HG03280 (cell line): ENCODE measurements around the gene GREB1L.
"Not testable (repeated sequence)": the region's sequence is repeated elsewhere in the genome, so short reads cannot be mapped to it uniquely, and the experiment has no call there.

Experiments
- ATAC-seq: cut with Tn5 transposase; IDR thresholded peaks from one replicate; pipeline ENCODE4 v1.9.1; 2021; ENCODE audit warnings: mild to moderate bottlenecking, moderate library complexity; ENCODE audit not compliant: unreplicated experiment

Gene GREB1L

DNA sequence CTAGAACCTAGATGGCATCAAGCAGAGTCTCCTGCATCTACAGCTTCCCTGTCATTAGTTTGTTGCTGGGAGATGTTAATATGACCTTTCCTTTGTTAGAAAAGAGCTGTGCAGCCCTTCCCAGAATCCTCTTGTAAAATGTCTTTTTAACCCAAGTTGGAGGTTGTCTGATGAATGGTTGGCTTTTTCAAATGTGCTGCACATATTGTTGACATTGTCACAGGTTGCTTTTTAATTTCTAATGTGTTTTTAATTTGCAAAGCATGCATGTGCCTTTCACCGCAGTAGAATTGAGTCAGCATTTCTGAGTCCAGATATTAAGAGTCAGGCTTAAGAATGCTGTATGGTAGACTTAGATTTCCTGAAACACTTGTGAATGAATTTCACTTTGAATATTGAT lies 120.8 kb downstream of the GREB1L start:
- no peak for ATAC-seq

DNA sequence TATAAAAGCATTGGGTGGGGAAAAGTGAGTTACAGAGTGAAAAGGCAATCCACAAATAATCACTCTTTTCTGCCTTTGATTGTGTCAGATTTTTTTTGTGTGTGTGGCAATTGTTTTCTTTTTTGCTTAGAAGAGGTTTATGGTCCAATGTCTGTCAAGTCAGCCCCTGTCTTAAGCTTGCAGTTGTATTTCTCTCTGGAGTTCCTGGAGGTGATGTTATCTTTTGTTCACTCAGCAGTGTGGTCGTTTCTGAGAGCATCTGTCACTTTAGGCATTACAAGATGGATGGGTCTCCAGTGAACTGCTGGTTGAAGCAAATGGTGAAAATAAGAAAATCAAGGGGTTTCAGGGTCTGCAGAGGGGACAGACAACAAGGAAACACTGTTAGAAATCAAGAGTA lies 121.3 kb downstream of the GREB1L start:
- ATAC-seq, result no peak

DNA sequence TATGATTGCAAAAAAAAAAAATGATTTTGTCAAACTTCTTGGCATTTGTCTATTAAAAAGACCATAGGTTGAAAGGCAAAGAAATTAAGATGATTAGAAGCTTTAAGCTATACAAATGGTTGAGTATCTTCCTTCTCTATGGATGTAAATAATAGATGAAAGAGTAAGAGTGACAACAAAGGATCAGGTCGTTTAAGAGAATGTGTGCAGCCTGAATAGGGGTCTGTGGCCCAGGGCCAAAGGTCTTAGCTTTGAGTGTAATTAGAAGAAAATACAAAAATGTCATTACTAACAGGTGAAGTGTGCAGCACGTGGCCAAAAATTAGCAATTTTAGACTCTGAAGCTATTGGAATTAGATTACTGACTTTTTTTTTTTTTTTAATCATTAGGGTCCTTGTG lies 122.4 kb downstream of the GREB1L start:
- ATAC-seq, result no peak

DNA sequence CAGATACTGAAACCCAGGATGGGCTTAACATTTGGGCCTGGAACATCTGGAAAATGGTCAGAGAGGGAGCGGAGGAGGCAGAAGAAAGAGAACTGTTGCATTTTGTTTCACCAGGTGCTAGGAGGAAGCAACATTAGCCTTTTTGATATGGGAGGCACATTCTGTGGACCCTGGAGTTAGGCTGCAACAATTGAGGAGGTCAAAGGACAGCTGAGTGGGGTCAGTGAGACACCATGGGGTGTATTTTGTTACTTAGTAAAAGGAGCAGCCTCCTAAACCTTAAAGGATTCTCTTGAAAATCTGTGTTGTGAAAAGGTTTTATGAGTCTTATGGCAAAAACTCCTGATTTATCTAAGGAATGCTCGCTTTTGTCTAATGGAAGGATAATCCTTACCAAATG lies 124.9 kb downstream of the GREB1L start:
- ATAC-seq, result no peak

DNA sequence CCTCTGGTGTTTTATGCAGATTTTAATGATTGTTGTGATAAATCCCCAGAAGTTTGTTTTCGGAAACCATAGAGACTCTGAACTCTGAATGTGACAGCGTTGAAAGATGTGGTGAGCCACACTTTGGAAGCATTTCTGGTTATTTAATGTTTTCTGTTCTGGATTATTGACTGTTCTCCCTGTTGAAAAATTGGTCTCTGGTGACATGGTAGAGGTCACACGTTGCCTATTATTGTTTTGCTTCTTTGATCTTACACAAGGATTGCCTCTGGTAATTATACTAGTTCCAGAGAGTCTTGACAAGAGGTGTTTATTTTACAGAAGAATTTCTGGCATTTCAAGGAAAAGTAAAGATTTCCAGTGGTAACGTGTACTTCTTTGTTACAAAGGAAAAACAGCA lies 127.1 kb downstream of the GREB1L start:
- ATAC-seq, result no peak

DNA sequence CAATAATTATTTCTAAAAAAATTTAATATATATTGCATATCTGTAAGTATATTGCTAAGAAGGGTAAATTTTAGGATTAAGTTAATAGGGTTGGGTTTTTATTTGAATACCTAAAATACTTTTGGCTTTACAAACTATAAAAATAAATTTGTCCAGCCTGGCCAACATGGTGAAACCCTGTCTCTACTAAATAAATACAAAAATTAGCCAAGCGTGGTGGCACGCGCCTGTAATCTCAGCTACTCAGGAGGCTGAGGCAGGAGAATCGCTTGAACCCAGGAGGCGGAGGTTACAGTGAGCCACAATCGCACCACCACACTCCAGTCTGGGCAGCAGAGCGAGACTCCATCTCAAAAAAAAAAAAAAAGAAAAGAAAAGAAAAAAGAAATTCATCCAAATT lies 127.6 kb downstream of the GREB1L start:
- not testable (repeated sequence) for ATAC-seq

DNA sequence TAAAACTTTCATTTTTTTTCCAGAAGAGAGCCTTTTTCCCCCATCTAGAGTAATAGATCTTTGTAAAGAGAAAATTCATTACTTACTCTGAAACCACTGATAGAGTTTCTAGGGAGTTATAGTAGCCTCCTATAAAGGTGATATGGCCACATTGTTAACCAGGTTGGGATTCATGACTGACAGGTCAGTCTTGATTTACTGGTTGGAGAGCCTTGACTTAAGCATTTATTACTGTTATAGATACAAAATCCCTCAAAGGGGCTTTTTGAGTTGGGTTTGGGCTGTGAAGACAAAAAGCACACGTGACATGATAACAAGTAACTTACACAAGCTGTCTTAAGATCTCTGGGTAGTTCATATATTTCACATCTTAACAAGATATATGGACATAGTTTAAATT lies 141.0 kb downstream of the GREB1L start:
- ATAC-seq, result no peak

DNA sequence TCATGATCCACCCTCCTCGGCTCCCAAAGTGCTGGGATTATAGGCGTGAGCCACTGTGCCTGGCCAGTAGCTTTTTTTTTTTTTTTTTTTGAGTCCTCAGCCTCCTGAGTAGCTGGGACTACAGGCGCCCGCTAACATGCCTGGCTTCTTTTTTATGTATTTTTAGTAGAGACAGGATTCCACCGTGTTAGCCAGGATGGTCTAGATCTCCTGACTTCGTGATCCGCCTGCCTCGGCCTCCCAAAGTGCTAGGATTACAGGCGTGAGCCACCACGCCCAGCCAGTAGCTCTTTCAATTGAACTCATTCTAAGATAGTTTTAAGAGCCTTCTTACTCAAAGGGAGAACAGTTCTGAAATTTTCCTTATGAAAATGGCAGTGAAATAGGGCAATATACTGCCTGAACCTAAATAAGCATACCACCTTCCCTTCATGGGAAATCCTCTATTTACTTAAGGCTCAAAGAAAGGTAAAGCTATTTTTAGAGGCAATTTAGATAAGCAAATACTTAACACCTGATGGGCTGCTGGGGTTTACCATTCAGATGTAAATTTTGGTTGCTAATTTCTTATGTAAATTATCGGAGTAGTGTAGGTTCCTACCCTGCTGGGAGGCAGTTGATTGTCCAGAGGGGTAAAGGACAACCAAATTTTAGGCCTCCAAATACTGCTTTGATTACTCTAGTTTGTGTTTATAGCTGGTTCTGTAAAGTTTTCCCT lies 144.7 kb downstream of the GREB1L start:
- ATAC-seq, result no peak

DNA sequence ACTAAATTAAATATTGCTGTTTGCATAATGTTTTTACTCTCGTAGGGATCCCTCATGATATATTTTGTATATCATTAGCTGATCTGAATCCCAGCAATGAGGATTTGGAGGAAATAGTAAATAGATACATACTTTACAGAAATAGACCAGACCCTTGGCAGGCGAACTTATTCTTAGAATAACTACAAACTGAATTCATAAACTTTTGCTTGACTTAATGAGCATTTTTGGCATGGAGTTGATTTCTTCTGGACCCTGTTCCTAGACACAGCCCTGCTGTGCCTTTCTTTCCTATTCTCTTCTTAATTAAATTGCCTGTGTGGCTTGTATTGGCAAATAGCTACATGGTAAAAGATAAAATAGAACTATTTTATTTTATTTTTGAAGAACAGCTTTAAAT lies 145.9 kb downstream of the GREB1L start:
- ATAC-seq, result no peak

DNA sequence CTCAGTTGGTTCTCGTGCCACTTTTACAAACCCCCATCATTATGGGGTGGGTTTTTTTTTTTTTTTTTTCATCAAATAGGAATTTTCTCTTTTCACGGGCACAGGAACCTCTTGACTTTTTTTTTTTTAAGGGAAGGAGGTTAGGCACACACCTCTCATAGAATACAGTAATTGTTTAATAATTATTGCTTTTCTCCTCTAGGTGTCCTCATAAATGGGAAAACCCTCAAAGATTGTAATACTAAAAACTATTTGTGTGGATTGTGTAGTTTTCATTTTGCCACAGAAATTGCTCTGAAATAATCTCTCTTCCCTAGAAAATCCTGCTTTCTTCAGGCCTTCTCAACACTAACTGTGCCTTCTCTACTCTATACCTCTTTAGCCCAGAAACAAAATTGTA lies 147.3 kb downstream of the GREB1L start:
- ATAC-seq, result no peak

DNA sequence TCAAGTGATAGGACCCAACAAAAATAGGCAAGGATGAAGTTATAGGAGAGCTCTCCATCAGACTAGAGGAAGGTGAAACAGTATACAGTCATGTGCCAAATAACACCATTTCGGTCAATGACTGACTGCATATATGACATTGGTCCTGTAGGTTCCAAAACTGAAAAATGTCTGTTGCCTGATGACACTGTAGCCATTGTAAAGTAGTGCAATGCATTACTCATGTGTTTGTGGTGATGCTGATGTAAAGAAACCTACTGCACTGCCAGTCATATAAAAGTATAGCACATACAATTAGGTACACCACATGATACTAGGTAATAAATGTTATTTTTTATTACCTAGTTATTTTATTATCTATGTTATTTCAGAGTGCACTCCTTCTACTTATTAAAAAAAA lies 147.9 kb downstream of the GREB1L start:
- no peak for ATAC-seq

DNA sequence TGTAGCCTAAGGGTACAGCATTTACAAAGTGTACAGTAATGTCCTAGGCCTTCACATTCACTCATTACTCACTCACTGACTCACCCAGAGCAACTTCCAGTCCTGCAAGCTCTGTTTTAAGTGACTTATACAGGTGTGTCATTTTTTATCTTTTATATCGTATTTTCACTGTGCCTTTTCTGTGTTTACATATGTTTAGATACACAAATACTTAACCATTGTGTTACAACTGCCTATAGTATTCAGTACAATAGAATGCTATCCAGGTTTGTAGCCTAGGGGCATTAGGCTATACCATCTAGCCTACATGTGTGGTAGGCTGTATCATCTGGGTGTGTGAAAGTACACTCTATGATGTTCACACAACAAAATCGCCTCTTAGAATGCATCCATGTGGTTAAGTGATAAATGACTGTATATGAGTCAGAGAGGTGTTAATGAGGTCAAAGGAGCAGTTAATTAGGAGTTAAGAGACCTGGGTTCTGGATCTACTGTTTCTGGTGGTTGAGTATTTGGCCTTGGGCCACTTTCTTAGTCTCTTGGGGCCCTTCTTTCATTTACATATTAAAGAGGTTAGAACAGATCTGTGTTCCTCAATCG lies 149.1 kb downstream of the GREB1L start:
- no peak for ATAC-seq

DNA sequence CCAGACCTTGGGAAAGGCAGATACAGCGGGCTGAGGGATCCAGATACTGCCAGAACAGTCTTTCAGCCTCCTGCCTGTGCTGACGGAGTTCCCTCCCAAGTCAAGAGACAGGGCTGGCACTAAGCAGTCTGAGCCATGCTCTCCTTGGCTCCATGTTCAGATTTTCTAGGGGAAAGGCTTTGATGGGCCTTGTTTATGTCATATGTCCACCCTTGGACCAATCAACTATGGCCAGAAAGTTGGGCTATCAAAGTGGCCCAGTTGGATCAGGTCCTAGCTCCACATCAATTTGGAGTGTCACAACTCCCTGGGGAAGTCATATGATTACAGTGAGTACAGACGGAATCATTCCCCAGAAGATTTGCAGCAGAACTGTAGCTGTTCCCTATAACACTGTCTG lies 152.0 kb downstream of the GREB1L start:
- ATAC-seq, result no peak

DNA sequence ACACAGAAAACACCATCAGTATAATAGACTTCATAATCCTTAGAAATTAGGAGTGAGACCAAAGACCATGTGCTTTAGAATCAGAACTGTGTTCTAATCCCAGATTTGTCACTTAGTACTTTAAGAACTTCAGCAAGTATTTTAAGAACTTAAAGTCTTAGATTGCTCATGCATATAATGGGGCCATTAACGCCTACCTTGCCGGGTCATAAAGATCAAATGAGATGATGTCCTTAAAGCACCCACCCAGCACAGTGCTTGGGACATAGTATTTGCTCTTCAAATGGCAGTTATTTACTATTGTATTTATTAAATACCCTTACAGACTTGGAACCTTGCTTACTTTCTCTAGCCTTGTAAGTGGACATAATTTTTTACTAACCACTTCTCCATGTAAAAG lies 156.1 kb downstream of the GREB1L start:
- no peak for ATAC-seq

DNA sequence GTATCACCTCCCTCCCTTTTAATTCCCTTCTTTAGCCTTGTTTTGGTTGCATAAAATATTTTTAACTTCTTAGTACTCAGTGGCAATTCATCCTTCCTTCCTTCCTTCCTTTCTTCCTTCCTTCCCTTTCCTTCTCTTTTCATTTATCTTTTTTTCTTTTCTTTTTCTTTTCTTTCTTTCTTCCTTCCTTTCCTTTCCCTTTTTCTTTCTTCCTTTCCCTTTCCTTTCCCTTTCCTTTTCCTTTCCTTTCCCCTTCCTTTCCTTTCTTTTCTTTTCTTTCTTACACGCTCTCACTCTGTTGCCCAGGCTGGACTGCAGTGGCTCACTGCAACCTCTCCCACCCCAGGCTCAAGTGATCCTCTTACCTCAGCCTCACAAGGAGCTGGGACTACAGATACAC lies 160.2 kb downstream of the GREB1L start:
- ATAC-seq, result no peak

DNA sequence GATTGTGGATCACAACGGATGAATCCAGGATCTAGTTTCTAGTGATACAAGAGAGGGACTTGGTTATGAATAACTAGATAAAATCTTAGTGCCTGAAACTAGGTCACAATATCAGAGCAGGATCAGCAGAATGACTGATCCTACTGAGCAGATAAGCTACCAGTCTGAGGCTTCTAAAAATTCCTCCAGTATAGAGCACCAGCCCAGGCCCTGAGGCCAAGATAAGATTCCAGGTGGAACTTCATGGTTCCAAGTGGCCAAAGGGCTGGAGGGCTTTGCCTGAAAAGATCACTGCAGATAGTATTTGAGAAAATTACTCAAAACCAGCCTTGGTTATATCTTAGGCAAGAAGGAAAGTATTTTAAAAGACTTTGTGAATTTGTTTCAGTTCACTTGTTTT lies 162.4 kb downstream of the GREB1L start:
- ATAC-seq, result no peak

DNA sequence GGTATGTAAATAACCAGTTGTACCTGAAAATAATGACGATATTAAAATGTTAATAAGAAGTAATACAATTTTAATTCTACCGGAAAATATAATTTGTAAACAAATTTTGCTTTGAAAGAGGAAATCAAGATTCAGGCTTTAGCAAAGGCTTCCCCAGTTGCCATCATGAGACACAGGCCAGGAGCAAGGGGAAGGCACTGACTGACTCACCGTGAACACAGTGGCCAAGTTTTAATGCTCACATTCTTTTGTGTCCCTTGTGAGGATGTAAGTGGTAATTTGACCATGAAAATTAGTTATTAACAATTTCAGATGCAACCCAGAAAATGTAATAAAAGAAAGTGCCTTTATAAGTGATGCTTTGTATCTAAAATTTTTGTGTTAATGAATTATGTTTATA lies 164.1 kb downstream of the GREB1L start:
- ATAC-seq, result no peak

DNA sequence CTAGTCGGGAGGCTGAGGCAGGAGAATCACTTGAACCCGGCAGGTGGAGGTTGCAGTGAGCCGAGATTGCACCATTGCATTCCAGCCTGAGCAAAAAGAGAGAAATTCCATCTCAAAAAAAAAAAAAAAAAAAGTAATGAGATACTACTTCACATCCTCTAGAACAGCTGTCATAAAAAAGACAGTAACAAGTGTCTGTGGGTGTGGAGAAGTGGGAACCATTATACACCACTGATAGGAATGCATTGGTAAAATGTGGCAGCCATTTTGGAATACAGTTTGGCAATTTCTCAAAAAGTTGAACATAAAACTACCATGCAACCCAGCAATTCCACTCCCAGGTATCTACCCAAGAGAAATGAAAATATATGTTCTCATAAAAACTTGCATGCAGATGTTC lies 166.6 kb downstream of the GREB1L start:
- ATAC-seq, result no peak

DNA sequence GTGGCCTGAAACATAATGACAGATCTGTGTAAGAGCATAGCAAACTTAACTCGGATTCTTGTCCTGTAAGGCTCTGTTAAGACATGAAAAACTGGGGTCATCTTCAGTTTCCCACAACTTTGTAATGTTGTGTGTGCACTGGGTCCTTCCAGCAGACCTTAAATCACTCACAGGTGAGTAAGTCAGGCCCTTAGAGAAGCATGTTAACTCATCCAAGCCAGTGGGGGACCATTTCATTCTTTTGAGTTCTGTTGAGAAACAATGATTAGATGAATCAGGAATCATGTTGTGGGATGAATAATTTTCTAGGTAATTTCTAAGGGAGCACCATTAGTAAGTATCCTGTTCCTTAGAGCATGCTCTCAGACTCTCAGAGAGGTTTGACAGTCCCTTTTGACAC lies 191.4 kb downstream of the GREB1L start:
- no peak for ATAC-seq

DNA sequence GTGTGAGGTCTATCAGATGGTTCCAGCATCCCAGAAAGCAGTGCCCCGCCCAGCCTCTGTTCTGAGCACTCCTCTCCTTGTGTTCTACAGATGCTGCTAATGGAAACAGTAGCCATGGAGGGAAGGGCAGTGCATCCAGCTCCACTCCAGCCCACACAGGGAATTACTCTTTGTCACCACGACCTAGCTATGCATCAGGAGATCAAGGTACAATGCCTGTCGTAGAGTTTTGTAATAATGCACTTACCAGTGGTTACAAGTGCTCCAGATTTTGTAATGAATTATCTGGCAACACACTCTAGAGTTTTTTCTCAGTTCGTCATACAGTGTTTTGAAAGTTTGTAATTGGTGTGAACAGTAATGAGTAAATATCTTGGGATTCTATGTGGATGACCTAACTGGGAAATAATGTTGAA lies 197.4 kb downstream of the GREB1L start:
- no peak for ATAC-seq

DNA sequence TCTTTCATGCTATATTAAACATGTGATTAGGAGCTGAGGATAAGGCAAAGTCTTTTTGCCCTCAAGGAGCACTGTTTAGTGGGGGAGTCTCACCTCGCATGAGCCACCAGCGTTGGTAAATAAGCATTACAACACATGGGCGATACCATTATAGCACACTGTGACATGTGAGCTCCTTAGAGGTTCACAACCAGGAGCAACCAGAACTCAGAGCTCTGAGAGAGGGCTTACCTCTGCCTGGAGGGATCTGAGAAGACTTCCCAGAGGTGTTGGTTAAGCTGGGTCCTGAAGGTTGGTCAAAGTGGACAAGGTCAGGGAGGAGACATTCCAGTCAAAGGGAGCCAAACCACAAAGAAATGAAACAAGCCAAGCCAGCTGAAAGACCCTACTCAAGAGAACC lies 199.6 kb downstream of the GREB1L start:
- ATAC-seq, result no peak

DNA sequence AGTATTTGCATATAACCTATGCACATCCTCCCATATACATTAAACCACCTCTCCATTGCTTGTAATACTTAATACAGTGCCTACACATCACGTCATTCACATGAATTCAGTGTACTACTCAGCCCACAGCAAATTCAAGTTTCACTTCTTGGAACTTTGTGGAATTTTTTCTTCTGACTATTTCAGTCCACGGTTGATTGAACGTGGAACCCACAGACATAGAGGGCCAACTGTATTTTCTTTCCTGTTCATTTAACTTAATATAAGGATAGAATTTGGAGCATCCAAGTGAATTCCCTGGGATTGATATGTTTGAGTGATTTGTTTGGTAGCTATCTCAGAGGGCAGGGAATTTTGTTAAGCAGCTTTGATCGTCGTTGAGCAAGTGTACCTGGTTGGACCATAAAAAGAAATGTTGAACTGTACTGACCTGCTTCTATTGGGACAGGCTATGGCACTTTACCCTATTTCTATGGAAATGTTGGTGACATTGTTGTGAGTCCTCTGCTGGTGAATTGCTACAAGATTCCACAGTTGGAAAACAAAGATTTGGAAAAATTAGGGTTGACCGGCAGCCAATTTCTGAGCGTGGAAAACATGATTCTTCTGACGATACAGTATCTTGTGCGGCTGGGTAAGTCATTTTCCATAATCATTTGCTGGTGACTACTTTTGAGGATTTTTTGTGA lies 201.9 kb downstream of the GREB1L start:
- no peak for ATAC-seq
